Measurements from ENCODE around the gene VIL1. TPM values are rescaled to one million over a fixed set of nuclear protein-coding genes. Genes with fewer than 3 reads are reported as not detected.

VIL1 gene
- total and polyA plus RNA-seq, 2 of the 13 experiments (the other 11 are each of a cell fraction or from before 2014, with no cell fraction given), result 287 to 301 TPM

DNA sequence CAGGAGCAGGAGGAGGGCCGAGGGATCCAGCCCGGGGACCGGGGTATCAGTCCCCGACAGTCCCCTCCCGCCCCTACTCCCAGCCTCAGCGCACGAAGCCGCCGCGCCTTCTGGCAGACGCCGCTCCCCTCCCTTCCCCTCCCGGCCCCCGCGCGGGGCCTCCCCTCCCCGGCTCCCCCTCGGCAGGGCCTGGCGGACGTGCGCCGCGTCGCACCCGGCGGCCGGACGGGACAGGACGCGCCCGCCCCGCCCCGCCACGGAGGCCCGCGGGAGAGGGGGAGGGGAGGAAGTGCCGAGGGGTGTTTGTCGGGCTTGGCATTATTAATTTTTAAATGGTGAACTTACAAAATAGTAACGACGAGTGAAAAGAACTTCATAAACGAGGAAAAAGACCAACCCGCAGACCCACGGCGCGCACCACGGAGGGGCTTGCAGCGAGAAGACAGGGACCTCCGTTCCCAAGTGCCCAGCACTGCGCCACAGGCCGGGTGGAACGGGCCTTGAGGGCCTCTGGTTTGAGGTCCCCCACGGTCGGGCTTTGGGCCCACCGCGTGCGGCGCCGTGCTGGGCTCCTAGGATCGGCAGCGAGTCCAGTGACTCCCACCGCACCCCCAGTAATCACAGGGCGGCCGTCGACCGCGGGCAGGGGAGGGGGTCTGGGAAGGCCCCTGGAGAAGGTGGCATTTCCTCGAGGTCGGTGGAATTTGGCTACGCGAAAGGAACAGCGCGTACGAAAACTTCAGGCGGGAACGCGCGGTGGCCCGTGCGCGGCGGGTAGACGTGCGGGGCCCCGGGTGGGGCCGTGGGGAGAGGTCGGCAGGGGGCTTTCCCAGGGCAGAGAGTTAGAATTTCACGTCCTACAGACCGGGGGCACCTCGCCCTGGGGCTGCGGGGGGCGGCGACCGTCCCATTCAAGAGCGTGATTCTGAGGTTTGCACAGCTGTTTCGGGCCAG is 20.2 kb upstream of the VIL1 start (continued):
- TF ChIP-seq, protein P1, sequence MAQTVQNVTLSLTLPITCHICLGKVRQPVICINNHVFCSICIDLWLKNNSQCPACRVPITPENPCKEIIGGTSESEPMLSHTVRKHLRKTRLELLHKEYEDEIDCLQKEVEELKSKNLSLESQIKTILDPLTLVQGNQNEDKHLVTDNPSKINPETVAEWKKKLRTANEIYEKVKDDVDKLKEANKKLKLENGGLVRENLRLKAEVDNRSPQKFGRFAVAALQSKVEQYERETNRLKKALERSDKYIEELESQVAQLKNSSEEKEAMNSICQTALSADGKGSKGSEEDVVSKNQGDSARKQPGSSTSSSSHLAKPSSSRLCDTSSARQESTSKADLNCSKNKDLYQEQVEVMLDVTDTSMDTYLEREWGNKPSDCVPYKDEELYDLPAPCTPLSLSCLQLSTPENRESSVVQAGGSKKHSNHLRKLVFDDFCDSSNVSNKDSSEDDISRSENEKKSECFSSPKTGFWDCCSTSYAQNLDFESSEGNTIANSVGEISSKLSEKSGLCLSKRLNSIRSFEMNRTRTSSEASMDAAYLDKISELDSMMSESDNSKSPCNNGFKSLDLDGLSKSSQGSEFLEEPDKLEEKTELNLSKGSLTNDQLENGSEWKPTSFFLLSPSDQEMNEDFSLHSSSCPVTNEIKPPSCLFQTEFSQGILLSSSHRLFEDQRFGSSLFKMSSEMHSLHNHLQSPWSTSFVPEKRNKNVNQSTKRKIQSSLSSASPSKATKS (CRISPR knock-in tag; IDR thresholded peaks at IDR 0.05), result no peak; the same call in 1 of the 2 replicates
- peak; percentile 21; the same call in 1 of the 2 replicates for TF ChIP-seq ZNF230 (CRISPR knock-in tag; IDR thresholded peaks at IDR 0.05)
- TF ChIP-seq SKI (IDR thresholded peaks at IDR 0.05; ENCODE audit: partially characterized antibody), result peak; percentile 4
- TF ChIP-seq EED (CRISPR knock-in tag; IDR thresholded peaks at IDR 0.05), result no peak; the same call in 1 of the 2 replicates
- no peak for TF ChIP-seq ZNF546 (CRISPR knock-in tag; conservative IDR thresholded peaks at IDR 0.05)
- TF ChIP-seq CBX2 (IDR thresholded peaks at IDR 0.05; ENCODE audit: low read depth, low read length), result no peak
- no peak for TF ChIP-seq CBX2 (CRISPR knock-in tag; IDR thresholded peaks at IDR 0.05; ENCODE audit: low read depth)
- TF ChIP-seq PAF1 (CRISPR knock-in tag; IDR thresholded peaks at IDR 0.05), result no peak
- TF ChIP-seq, protein P2, sequence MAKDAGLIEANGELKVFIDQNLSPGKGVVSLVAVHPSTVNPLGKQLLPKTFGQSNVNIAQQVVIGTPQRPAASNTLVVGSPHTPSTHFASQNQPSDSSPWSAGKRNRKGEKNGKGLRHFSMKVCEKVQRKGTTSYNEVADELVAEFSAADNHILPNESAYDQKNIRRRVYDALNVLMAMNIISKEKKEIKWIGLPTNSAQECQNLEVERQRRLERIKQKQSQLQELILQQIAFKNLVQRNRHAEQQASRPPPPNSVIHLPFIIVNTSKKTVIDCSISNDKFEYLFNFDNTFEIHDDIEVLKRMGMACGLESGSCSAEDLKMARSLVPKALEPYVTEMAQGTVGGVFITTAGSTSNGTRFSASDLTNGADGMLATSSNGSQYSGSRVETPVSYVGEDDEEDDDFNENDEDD (CRISPR knock-in tag; IDR thresholded peaks at IDR 0.05; ENCODE audit: borderline replicate concordance), result 0 out of 2 replicates have a peak, but pooled peaks have one; percentile 9
- TF ChIP-seq ZNF674 (CRISPR knock-in tag; IDR thresholded peaks at IDR 0.05; ENCODE audit: low read depth), result 0 out of 2 replicates have a peak, but pooled peaks have one; percentile 15
- TF ChIP-seq CBX1 (IDR thresholded peaks at IDR 0.05; ENCODE audit: low read depth), result no peak
- TF ChIP-seq STAG1 (CRISPR knock-in tag; IDR thresholded peaks at IDR 0.05), result no peak
- TF ChIP-seq ZNF431 (CRISPR knock-in tag; IDR thresholded peaks at IDR 0.05; ENCODE audit: borderline replicate concordance, low read depth), result no peak
- TF ChIP-seq, protein P3, sequence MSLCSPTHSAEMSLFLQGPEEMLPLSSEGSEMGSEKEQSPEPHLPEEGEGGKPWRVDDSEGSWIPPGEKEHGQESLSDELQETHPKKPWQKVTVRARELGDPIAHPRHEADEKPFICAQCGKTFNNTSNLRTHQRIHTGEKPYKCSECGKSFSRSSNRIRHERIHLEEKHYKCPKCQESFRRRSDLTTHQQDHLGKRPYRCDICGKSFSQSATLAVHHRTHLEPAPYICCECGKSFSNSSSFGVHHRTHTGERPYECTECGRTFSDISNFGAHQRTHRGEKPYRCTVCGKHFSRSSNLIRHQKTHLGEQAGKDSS (CRISPR knock-in tag; IDR thresholded peaks at IDR 0.05; ENCODE audit: borderline replicate concordance, low read depth), result no peak; the same call in 1 of the 2 replicates
- TF ChIP-seq GTF2F1 (IDR thresholded peaks at IDR 0.05; ENCODE audit: low read length), result no peak
- TF ChIP-seq GATAD1 (CRISPR knock-in tag; IDR thresholded peaks at IDR 0.05), result no peak
- no peak for TF ChIP-seq ZNF776 (CRISPR knock-in tag; IDR thresholded peaks at IDR 0.05)
- no peak for TF ChIP-seq ZNF44 (CRISPR knock-in tag; IDR thresholded peaks at IDR 0.05)
- 0 out of 2 replicates have a peak, but pooled peaks have one; percentile 58 for TF ChIP-seq NFKB2 (CRISPR knock-in tag; IDR thresholded peaks at IDR 0.05; ENCODE audit: borderline replicate concordance)
- TF ChIP-seq MEF2D (CRISPR knock-in tag; IDR thresholded peaks at IDR 0.05), result peak; percentile 57; the same call in 1 of the 2 replicates
- TF ChIP-seq AGO1 (IDR thresholded peaks at IDR 0.05; ENCODE audit: low read depth, low read length, poor library complexity, severe bottlenecking), result peak; percentile 93
- TF ChIP-seq ZNF331 (CRISPR knock-in tag; IDR thresholded peaks at IDR 0.05), result no peak
- no peak for TF ChIP-seq HES4 (CRISPR knock-in tag; IDR thresholded peaks at IDR 0.05; ENCODE audit: borderline replicate concordance)
- TF ChIP-seq, protein P4, sequence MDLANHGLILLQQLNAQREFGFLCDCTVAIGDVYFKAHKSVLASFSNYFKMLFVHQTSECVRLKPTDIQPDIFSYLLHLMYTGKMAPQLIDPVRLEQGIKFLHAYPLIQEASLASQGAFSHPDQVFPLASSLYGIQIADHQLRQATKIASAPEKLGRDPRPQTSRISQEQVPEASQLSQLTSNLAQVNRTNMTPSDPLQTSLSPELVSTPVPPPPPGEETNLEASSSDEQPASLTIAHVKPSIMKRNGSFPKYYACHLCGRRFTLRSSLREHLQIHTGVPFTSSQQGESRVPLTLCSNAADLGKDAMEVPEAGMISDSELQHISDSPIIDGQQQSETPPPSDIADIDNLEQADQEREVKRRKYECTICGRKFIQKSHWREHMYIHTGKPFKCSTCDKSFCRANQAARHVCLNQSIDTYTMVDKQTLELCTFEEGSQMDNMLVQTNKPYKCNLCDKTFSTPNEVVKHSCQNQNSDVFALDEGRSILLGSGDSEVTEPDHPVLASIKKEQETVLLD (CRISPR knock-in tag; IDR thresholded peaks at IDR 0.05; ENCODE audit: low read depth), result peak; percentile 80
- TF ChIP-seq MXI1 (IDR thresholded peaks at IDR 0.05; ENCODE audit: borderline replicate concordance, low read depth, low read length), result peak; percentile 32; the same call in 1 of the 3 replicates

Data from HepG2 (cell line).